Mesothelial cell of epicardium (in vitro differentiated cells): Measurements from ENCODE around the gene MAPK7. TPM values are rescaled to one million over a fixed set of nuclear protein-coding genes. Genes with fewer than 3 reads are reported as not detected.

Experiments
- DNase-seq, 2 experiments: peaks; one replicate each; pipeline ENCODE4 v3.0.0; 2021; ENCODE audit warnings: low spot score in 2 of 2; ENCODE audit not compliant: unreplicated experiment in 2 of 2
- H3K27ac Mint-ChIP-seq: 2 replicates; pipeline ENCODE4 v1.8.0; 2021; ENCODE audit warnings: mixed read lengths
- H3K27me3 Mint-ChIP-seq: 2 replicates; pipeline ENCODE4 v1.8.0; 2021; ENCODE audit warnings: low read depth, mixed read lengths
- H3K36me3 Mint-ChIP-seq: 2 replicates; pipeline ENCODE4 v1.8.0; 2021; ENCODE audit warnings: mixed read lengths
- H3K4me1 Mint-ChIP-seq: 2 replicates; pipeline ENCODE4 v1.8.0; 2021; ENCODE audit warnings: mixed read lengths
- H3K4me3 Mint-ChIP-seq: 2 replicates; pipeline ENCODE4 v1.8.0; 2021; ENCODE audit warnings: mild to moderate bottlenecking, moderate library complexity, mixed read lengths
- H3K9me3 Mint-ChIP-seq: 2 replicates; pipeline ENCODE4 v1.8.0; 2021; ENCODE audit warnings: mixed read lengths
- CTCF ChIP-seq: fragments of 200-600 bp; sonication (generic); IDR thresholded peaks from one replicate; pipeline ENCODE4 v1.5.0; 2021; ENCODE audit warnings: antibody characterized with exemption; ENCODE audit not compliant: unreplicated experiment
- total RNA-seq: library from RNA; stranded (reverse); gene quantifications from 3 replicates; pipeline ENCODE4 v1.2.1, GENCODE V29; 2021

Gene MAPK7
- total RNA-seq, 1 donor from 2014 or later, result 46.0 TPM

GRCh38 chr17:19388791-19389785, 10.8 kb downstream of the MAPK7 start:
- Mint-ChIP-seq H3K27me3 (no peaks in the 10 kb centered on the region), H3K9me3 (no peaks in the 10 kb centered on the region), H3K4me1 (peaks cover 76% of the 10 kb centered on the region), H3K27ac (peak overlapping the region; percentile 64), H3K36me3 (peaks cover 8% of the 10 kb centered on the region), H3K4me3 (no peak overlapping the region)
- no peak for TF ChIP-seq CTCF
- no peak for DNase-seq

- no peaks in the 10 kb centered on the region for H3K27me3 Mint-ChIP-seq
- H3K9me3 Mint-ChIP-seq, result no peaks in the 10 kb centered on the region
- no peak for TF ChIP-seq CTCF
- H3K36me3 Mint-ChIP-seq, result no peaks in the 10 kb centered on the region
- H3K4me3 Mint-ChIP-seq, result no peak overlapping the region
- no peak for DNase-seq
- peaks cover 64% of the 10 kb centered on the region for H3K4me1 Mint-ChIP-seq
- no peak overlapping the region for H3K27ac Mint-ChIP-seq
Measured at GRCh38 chr17:19390951-19391350, 12.7 kb downstream of the MAPK7 start.

- no peaks in the 10 kb centered on the region for H3K36me3 Mint-ChIP-seq
- H3K4me3 Mint-ChIP-seq, result no peak overlapping the region
- H3K9me3 Mint-ChIP-seq, result no peaks in the 10 kb centered on the region
- H3K27me3 Mint-ChIP-seq, result no peaks in the 10 kb centered on the region
- no peak for TF ChIP-seq CTCF
- H3K27ac Mint-ChIP-seq, result no peak overlapping the region
- DNase-seq, result no peak
- peaks cover 59% of the 10 kb centered on the region for H3K4me1 Mint-ChIP-seq
Measured at GRCh38 chr17:19391432-19391831, 13.1 kb downstream of the MAPK7 start.

GRCh38 chr17:19392303-19392702, 14.0 kb downstream of the MAPK7 start:
- H3K4me3 Mint-ChIP-seq, result no peak overlapping the region
- DNase-seq, result no peak
- no peak for TF ChIP-seq CTCF
- no peak overlapping the region for H3K27ac Mint-ChIP-seq
- H3K27me3 Mint-ChIP-seq, result no peaks in the 10 kb centered on the region
- H3K4me1 Mint-ChIP-seq, result peaks cover 51% of the 10 kb centered on the region
- H3K9me3 Mint-ChIP-seq, result no peaks in the 10 kb centered on the region
- H3K36me3 Mint-ChIP-seq, result no peaks in the 10 kb centered on the region

- Mint-ChIP-seq H3K27ac (peak overlapping the region; percentile 43), H3K27me3 (no peaks in the 10 kb centered on the region), H3K4me3 (no peak overlapping the region), H3K9me3 (no peaks in the 10 kb centered on the region), H3K4me1 (peaks cover 30% of the 10 kb centered on the region), H3K36me3 (no peaks in the 10 kb centered on the region)
- DNase-seq, result no peak
- no peak for TF ChIP-seq CTCF
Measured at GRCh38 chr17:19397556-19398041, 19.3 kb downstream of the MAPK7 start.
